Natural killer cell (primary cell): ENCODE results near the gene ZNF536. TPM values are rescaled to one million over a fixed set of nuclear protein-coding genes. Genes with fewer than 3 reads are reported as not detected.

Experiments
- ATAC-seq, 3 donors: fragments of 150-1000 bp in 2 of 3; fragments of 200-7000 bp in 1 of 3; cut with Tn5 transposase; 1 replicate in 1 of 3; 2 replicates in 2 of 3; pipeline ENCODE4 v1.10.0; 2021; ENCODE audit warnings: mild to moderate bottlenecking in 2 of 3, moderate library complexity in 2 of 3
- DNase-seq, 2 donors: peaks; one replicate each; pipeline versions ENCODE4 v3.0.0 to v3.0.0-alpha.2; 2013 to 2021; ENCODE audit warnings: mixed read lengths in 1 of 2
- H3K27ac ChIP-seq: one replicate; pipeline ENCODE4 v1.5.1; 2013; ENCODE audit warnings: mild to moderate bottlenecking, low read length
- H3K27me3 ChIP-seq: one replicate; pipeline ENCODE4 v1.6.1; 2013; ENCODE audit warnings: low read length; ENCODE audit not compliant: control insufficient read depth, insufficient read depth
- H3K36me3 ChIP-seq: one replicate; pipeline ENCODE4 v1.6.1; 2013; ENCODE audit warnings: low read length; ENCODE audit not compliant: control insufficient read depth, insufficient read depth
- H3K4me1 ChIP-seq: one replicate; pipeline ENCODE4 v1.6.1; 2013; ENCODE audit warnings: low read length; ENCODE audit not compliant: control insufficient read depth, insufficient read depth
- H3K4me3 ChIP-seq: one replicate; pipeline ENCODE4 v1.5.1; 2013; ENCODE audit warnings: low read length
- H3K9me3 ChIP-seq: one replicate; pipeline ENCODE4 v1.6.1; 2013; ENCODE audit warnings: low read length; ENCODE audit not compliant: control insufficient read depth, insufficient read depth
- H3K27ac Mint-ChIP-seq, 2 donors: one replicate each; pipeline ENCODE4 v1.8.0; 2022; ENCODE audit warnings: mild to moderate bottlenecking in 2 of 2, mixed read lengths in 2 of 2, moderate library complexity in 1 of 2
- H3K27me3 Mint-ChIP-seq, 2 donors: one replicate each; pipeline ENCODE4 v1.8.0; 2022; ENCODE audit warnings: low read depth in 2 of 2, mixed read lengths in 2 of 2
- H3K36me3 Mint-ChIP-seq: one replicate; pipeline ENCODE4 v1.8.0; 2022; ENCODE audit warnings: mixed read lengths
- H3K4me1 Mint-ChIP-seq, 2 donors: one replicate each; pipeline ENCODE4 v1.8.0; 2022; ENCODE audit warnings: mixed read lengths in 2 of 2
- H3K4me3 Mint-ChIP-seq: one replicate; pipeline ENCODE4 v1.8.0; 2022; ENCODE audit warnings: mild to moderate bottlenecking, moderate library complexity, mixed read lengths
- H3K9me3 Mint-ChIP-seq, 2 donors: one replicate each; pipeline ENCODE4 v1.8.0; 2022; ENCODE audit warnings: mixed read lengths in 2 of 2
- WGBS: methylation state at CpG from one replicate; pipeline ENCODE4 v1.1.7; 2013; ENCODE audit warnings: missing lambda C conversion rate; ENCODE audit not compliant: insufficient coverage; 5-methylcytosine and 5-hydroxymethylcytosine counted together
- intact Hi-C: fragments of 100-400 bp; cut with micrococcal nuclease; formaldehyde crosslinking; loops from one replicate; pipeline ENCODE4 v1.14.2; 2022
- total RNA-seq, 4 donors: library from RNA; stranded (reverse); fragments of 120-200 nt in 1 of 4; gene quantifications; one replicate each; pipeline versions ENCODE4 v1.2.3 to v1.2.4, GENCODE V29; 2013 to 2022
- TF ChIP-seq, protein P1 (sequence below): fragments of 200-600 bp; IDR thresholded peaks from one replicate; pipeline ENCODE4 v1.8.0; 2022; ENCODE audit warnings: antibody characterized with exemption

Gene ZNF536
- total RNA-seq, 3 donors from 2014 or later (not counting 1 experiment from before 2014, with no cell fraction given), result not detected

- Histone ChIP-seq H3K27ac (no peak overlapping the region), H3K4me3 (no peak overlapping the region), H3K9me3 (no peaks in the 10 kb centered on the region), H3K36me3 (no peaks in the 10 kb centered on the region), H3K27me3 (no peaks in the 10 kb centered on the region), H3K4me1 (no peaks in the 10 kb centered on the region)
- peaks cover 0 to 6% of the 10 kb centered on the region in 2 donors for H3K27me3 Mint-ChIP-seq
- intact Hi-C loops, result no loop called here
- 81% methylated on average over 7 of the region's 7 CpGs for WGBS
- no peak overlapping the region for H3K4me3 Mint-ChIP-seq
- H3K27ac Mint-ChIP-seq, result no peak overlapping the region
- ATAC-seq (no peak), DNase-seq (no peak)
- TF ChIP-seq, protein P1, sequence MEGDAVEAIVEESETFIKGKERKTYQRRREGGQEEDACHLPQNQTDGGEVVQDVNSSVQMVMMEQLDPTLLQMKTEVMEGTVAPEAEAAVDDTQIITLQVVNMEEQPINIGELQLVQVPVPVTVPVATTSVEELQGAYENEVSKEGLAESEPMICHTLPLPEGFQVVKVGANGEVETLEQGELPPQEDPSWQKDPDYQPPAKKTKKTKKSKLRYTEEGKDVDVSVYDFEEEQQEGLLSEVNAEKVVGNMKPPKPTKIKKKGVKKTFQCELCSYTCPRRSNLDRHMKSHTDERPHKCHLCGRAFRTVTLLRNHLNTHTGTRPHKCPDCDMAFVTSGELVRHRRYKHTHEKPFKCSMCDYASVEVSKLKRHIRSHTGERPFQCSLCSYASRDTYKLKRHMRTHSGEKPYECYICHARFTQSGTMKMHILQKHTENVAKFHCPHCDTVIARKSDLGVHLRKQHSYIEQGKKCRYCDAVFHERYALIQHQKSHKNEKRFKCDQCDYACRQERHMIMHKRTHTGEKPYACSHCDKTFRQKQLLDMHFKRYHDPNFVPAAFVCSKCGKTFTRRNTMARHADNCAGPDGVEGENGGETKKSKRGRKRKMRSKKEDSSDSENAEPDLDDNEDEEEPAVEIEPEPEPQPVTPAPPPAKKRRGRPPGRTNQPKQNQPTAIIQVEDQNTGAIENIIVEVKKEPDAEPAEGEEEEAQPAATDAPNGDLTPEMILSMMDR, result no peak
- H3K9me3 Mint-ChIP-seq, result no peaks in the 10 kb centered on the region
- H3K4me1 Mint-ChIP-seq, result no peaks in the 10 kb centered on the region
- H3K36me3 Mint-ChIP-seq, result no peaks in the 10 kb centered on the region
Measured at GRCh38 chr19:30349131-30349730, 23.0 kb upstream of the ZNF536 start.

- Histone ChIP-seq H3K4me3 (no peak overlapping the region), H3K27ac (no peak overlapping the region), H3K27me3 (no peaks in the 10 kb centered on the region), H3K36me3 (no peaks in the 10 kb centered on the region), H3K9me3 (no peaks in the 10 kb centered on the region), H3K4me1 (no peaks in the 10 kb centered on the region)
- no peaks in the 10 kb centered on the region for H3K9me3 Mint-ChIP-seq
- H3K4me1 Mint-ChIP-seq, result no peaks in the 10 kb centered on the region
- intact Hi-C loops, result no loop called here
- 89% methylated on average over 5 of the region's 7 CpGs for WGBS
- DNase-seq (no peak), ATAC-seq (no peak)
- H3K4me3 Mint-ChIP-seq, result no peak overlapping the region
- TF ChIP-seq, protein P1, result no peak
- no peak overlapping the region for H3K27ac Mint-ChIP-seq
- peaks cover 0 to 6% of the 10 kb centered on the region in 2 donors for H3K27me3 Mint-ChIP-seq
- no peaks in the 10 kb centered on the region for H3K36me3 Mint-ChIP-seq
Measured at GRCh38 chr19:30350692-30351663, 21.2 kb upstream of the ZNF536 start.

DNA sequence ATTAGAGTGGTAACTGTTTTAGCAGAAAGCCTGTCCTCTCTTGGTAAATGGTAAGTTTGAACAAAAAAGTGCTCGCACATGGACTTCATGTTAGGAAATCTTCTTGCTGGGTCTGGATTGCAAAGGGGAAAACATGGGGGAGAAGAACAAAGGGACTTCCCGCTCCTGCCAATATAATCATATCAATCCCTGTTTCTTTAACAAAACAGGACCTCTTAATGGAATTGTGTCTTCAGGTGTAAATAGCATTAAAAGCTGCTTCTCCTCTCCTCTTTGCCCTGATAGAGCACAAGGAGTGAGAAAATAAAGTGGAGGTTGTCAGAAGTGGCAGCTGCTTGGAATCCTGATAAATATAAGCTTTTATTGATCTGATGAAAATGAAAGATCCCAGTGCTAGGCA, 20.4 kb upstream of the ZNF536 start:
- Histone ChIP-seq H3K4me3 (no peak overlapping the region), H3K27ac (no peak overlapping the region), H3K36me3 (no peaks in the 10 kb centered on the region), H3K27me3 (no peaks in the 10 kb centered on the region), H3K4me1 (no peaks in the 10 kb centered on the region), H3K9me3 (no peaks in the 10 kb centered on the region)
- Mint-ChIP-seq H3K9me3 (no peaks in the 10 kb centered on the region), H3K36me3 (no peaks in the 10 kb centered on the region), H3K27me3 (peaks cover 0 to 6% of the 10 kb centered on the region in 2 donors), H3K4me3 (no peak overlapping the region), H3K4me1 (no peaks in the 10 kb centered on the region), H3K27ac (no peak overlapping the region)
- intact Hi-C loops, result no loop called here
- ATAC-seq, result no peak
- TF ChIP-seq, protein P1, result no peak
- no peak for DNase-seq
- 100% methylated on average over 1 of the region's 2 CpGs for WGBS
